Right lobe of liver (tissue), 6 donors: Measurements from ENCODE around the gene METTL5. TPM values are rescaled to one million over a fixed set of nuclear protein-coding genes. Genes with fewer than 3 reads are reported as not detected.
A peak's percentile ranks its signal among the peaks of the same experiment; 100 is the strongest.
"Not testable (repeated sequence)": the region's sequence is repeated elsewhere in the genome, so short reads cannot be mapped to it uniquely, and the experiment has no call there.

ENCODE experiments used
- ATAC-seq, 4 donors: fragments of 200-7000 bp; cut with Tn5 transposase; one replicate each; pipeline ENCODE4 v1.9.1; 2020; ENCODE audit warnings: mild to moderate bottlenecking in 4 of 4, moderate library complexity in 4 of 4
- DNase-seq, 3 donors: peaks; one replicate each; pipeline ENCODE4 v3.0.0-alpha.2; 2020
- H3K27ac ChIP-seq, 3 donors: fragments of 200-600 bp; one replicate each; pipeline ENCODE4 v1.8.0; 2022
- H3K27me3 ChIP-seq, 2 donors: fragments of 200-600 bp; one replicate each; pipeline ENCODE4 v1.8.0; 2022
- H3K36me3 ChIP-seq, 4 donors: fragments of 200-600 bp; sonication (generic) in 1 of 4; one replicate each; pipeline versions ENCODE4 v1.5.1 to v1.8.0; 2017 to 2022; ENCODE audit warnings: control low read depth in 1 of 4
- H3K4me1 ChIP-seq, 4 donors: fragments of 200-600 bp; sonication (generic) in 1 of 4; one replicate each; pipeline versions ENCODE4 v1.5.1 to v1.8.0; 2017 to 2022; ENCODE audit warnings: control low read depth in 1 of 4
- H3K4me3 ChIP-seq, 3 donors: fragments of 200-600 bp; one replicate each; pipeline ENCODE4 v1.8.0; 2022
- H3K9me3 ChIP-seq, 4 donors: fragments of 200-600 bp; sonication (generic) in 1 of 4; one replicate each; pipeline versions ENCODE4 v1.5.1 to v1.8.0; 2017 to 2022; ENCODE audit warnings: control low read depth in 1 of 4
- POLR2A ChIP-seq: fragments of 450-650 bp; IDR thresholded peaks from one replicate; pipeline ENCODE4 v1.6.1; 2017; ENCODE audit warnings: antibody characterized with exemption, mild to moderate bottlenecking
- WGBS: methylation state at CpG from one replicate; pipeline ENCODE4 v1.1.6; 2018; ENCODE audit warnings: low coverage, low lambda C conversion rate; ENCODE audit not compliant: insufficient coverage; ENCODE audit errors: missing lambda C conversion rate; 5-methylcytosine and 5-hydroxymethylcytosine counted together
- intact Hi-C, 2 donors: fragments of 100-400 bp; cut with DNase I; formaldehyde crosslinking; loops; one replicate each; pipeline versions ENCODE4 v1.11.2 to v1.14.1; 2022
- long read RNA-seq: library from polyadenylated mRNA; unstranded; transcript quantifications from one replicate; pipeline ENCODE4 v2.0.0, GENCODE V29; 2019
- total RNA-seq, 6 experiments: library from RNA; depleted of rRNA in 2 of 6; stranded (reverse); fragments of >200 nt in 2 of 6; fragmentation: NEBNext Ultra II Directional in 3 of 6; extraction: Animal tissue kit (Norgen Biotek cat#: 25700) in 3 of 6; gene quantifications; one replicate each; pipeline versions ENCODE4 v1.1.0 to v1.2.4, GENCODE V29; 2016 to 2023
- TF ChIP-seq, protein P1 (sequence below), 4 donors: fragments of 200-600 bp in 3 of 4; fragments of 450-650 bp in 1 of 4; IDR thresholded peaks; one replicate each; pipeline versions ENCODE4 v1.5.1 to v1.8.0; 2016 to 2022; ENCODE audit warnings: antibody characterized with exemption in 4 of 4, mild to moderate bottlenecking in 2 of 4
- donor health status: DM: no; HTN: yes; CAD: no.
- donor health status: DM: no; HTN: no; CAD: no.
- donor health status: DM: no; HTN: no; CAD: no.
- donor health status: DM: no; HTN: yes; CAD: no.
- donor health status: DM: no; HTN: yes; CAD: no.

Gene METTL5
- total RNA-seq = 10 to 100 TPM; 18.4 to 26.7 (median 20.7) TPM
- long read RNA-seq, transcript METTL5-206 (8 exons, 880 nt) = major isoform, 7 of 15 reads
- long read RNA-seq, partial matches to known transcripts = 1 of 15 reads
- long read RNA-seq, other reads (novel, unspliced or antisense) = 4 of 15 reads

DNA sequence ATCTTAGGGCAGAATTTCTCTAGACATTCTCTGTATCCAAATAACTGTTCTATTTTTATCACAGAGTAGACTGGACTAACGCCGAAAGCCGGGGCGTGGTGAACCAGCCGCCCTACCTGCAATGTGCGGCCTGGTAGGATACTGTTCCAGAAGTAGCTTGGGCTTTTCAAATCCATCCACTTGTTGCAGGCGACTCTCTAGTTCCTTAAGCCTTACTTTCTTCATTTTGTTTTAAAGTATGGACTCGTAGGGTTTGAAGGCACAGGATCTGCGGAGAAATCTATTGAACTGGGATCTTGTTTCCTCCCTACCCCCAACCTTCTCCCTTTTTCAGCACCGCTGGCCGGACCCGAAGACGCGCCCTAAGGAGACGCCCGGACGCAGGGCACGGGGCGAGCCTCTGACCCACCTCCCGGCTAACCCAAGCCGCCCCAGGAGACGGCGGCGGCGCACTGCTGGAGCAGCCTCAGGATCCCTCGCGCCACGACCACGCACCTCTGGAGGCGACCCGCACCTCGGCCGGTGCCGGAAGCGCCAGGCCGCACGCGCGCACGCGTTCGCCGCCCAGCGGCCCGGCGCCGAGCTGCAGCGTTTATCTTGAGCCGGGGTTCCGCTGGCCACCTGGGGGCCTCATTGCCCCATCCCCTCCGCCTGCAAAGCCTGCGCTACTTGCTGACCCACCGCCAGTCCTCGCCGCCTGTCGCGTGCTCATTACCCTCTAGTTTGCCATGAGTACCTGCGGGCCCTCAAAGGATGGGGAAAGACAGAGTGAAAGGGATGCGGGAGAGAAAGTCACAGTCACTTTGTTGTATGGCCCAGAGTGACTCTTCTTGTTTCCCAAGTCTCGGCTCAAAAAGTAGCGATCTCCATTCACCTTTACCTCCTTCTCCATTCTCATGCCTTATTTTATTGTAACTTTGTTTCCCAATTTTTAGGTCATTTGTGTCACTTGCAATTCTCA, at the start of gene METTL5:
TSS of gene METTL5 (minus strand) at position 533 of the 961 bp plus-strand sequence. CDS start at position 225, 308 bp downstream.
- TF ChIP-seq, protein P1, sequence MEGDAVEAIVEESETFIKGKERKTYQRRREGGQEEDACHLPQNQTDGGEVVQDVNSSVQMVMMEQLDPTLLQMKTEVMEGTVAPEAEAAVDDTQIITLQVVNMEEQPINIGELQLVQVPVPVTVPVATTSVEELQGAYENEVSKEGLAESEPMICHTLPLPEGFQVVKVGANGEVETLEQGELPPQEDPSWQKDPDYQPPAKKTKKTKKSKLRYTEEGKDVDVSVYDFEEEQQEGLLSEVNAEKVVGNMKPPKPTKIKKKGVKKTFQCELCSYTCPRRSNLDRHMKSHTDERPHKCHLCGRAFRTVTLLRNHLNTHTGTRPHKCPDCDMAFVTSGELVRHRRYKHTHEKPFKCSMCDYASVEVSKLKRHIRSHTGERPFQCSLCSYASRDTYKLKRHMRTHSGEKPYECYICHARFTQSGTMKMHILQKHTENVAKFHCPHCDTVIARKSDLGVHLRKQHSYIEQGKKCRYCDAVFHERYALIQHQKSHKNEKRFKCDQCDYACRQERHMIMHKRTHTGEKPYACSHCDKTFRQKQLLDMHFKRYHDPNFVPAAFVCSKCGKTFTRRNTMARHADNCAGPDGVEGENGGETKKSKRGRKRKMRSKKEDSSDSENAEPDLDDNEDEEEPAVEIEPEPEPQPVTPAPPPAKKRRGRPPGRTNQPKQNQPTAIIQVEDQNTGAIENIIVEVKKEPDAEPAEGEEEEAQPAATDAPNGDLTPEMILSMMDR (IDR thresholded peaks at IDR 0.05) = peak; percentile 98 to 99 (median 99)
- TF ChIP-seq POLR2A = peak; percentile 72
- Histone ChIP-seq H3K27me3 (no peaks in the 10 kb centered on the region), H3K4me3 (peak within 1 kb of the TSS; percentile 70 to 93 (median 84)), H3K27ac (peak within 1 kb of the TSS; percentile 16 to 69 (median 64)), H3K36me3 (no peaks in the 10 kb centered on the region), H3K4me1 (peaks cover 0 to 20% (median 7%) of the 10 kb centered on the region in 4 donors), H3K9me3 (no peaks in the 10 kb centered on the region)
- ATAC-seq (peak; percentile 82 to 89 (median 86)), DNase-seq (peak; percentile 88 to 90 (median 88))
- 5% methylated on average over 19 of the region's 61 CpGs for WGBS
- intact Hi-C loops = no loop called here

DNA sequence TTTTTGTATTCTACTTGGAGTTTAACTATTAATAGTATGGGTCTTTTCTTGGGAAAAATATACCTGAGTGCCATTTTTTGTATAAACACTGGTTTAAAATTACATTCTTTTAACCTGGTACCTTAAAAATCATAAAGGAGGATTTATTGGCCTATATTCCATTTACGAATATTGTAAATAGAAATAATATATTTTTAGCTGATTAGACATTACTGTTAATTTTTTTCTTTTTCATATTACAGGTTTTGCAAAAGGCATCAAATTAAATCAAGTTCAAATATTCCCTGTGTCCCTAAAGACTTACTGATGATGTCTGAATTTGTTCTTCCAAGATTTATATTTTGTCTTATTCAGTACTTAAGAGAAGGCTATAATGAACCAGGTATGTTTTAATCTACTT, 47.3 kb upstream of the METTL5 start:
- ATAC-seq = no peak
- no peak overlapping the region for H3K27ac ChIP-seq
- no peak for DNase-seq
- H3K27me3 ChIP-seq = no peaks in the 10 kb centered on the region
- no peaks in the 10 kb centered on the region for H3K9me3 ChIP-seq
- no peak overlapping the region for H3K4me3 ChIP-seq
- TF ChIP-seq, protein P1 (IDR thresholded peaks at IDR 0.05) = no peak
- TF ChIP-seq POLR2A = no peak
- H3K4me1 ChIP-seq = no peaks in the 10 kb centered on the region
- 90% methylated on average over 1 of the region's 1 CpG for WGBS
- intact Hi-C loops = no loop called here
- H3K36me3 ChIP-seq = peaks cover 0 to 11% (median 0%) of the 10 kb centered on the region in 4 donors

DNA sequence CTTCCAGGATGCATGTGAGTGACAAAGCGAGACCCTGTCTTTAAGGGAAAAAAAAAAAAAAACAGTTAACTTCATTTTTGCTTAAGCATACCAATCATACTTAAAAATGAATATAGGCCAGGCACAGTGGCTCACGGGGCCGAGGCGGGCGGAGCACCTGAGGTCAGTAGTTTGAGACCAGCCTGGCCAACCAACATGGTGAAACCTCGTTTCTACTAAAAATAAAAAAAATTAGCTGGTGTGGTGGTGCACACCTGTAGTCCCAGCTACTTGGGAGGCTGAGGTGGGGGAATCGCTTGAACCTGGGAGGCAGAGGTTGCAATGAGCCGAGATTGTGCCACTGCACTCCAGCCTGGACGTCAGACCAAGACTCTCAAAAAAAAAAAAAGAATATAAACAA, 46.7 kb upstream of the METTL5 start:
- H3K27me3 ChIP-seq, intact Hi-C loops, DNase-seq, H3K27ac ChIP-seq, H3K4me3 ChIP-seq, H3K4me1 ChIP-seq, ATAC-seq, H3K9me3 ChIP-seq, H3K36me3 ChIP-seq: not testable (repeated sequence)
- 79% methylated on average over 6 of the region's 9 CpGs for WGBS

DNA sequence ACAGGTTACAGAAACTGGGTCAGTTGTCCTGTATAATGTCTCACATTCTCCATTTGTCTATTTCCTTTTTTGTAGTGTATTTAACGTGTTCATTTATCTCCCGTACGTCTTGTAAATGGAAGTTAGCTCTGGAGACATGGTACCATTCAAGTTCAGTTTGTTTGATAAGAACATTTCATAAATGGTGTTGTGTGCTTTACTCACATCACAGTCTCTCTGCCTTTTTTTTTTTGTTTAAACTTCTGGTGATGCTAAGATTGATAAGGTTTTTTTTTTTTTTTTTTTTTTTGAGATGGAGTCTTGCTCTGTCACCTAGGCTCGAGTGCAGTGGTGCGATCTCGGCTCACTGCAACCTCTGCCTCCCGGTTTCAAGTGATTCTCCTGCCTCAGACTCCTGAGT, 44.2 kb upstream of the METTL5 start:
- H3K36me3 ChIP-seq = no peaks in the 10 kb centered on the region
- H3K4me1 ChIP-seq = no peaks in the 10 kb centered on the region
- WGBS = 91% methylated on average over 7 of the region's 7 CpGs
- ATAC-seq = no peak
- H3K9me3 ChIP-seq = no peaks in the 10 kb centered on the region
- no peak for DNase-seq
- H3K27ac ChIP-seq = no peak overlapping the region
- no peak overlapping the region for H3K4me3 ChIP-seq
- intact Hi-C loops = no loop called here
- TF ChIP-seq, protein P1 (IDR thresholded peaks at IDR 0.05) = no peak
- TF ChIP-seq POLR2A = no peak
- no peaks in the 10 kb centered on the region for H3K27me3 ChIP-seq

DNA sequence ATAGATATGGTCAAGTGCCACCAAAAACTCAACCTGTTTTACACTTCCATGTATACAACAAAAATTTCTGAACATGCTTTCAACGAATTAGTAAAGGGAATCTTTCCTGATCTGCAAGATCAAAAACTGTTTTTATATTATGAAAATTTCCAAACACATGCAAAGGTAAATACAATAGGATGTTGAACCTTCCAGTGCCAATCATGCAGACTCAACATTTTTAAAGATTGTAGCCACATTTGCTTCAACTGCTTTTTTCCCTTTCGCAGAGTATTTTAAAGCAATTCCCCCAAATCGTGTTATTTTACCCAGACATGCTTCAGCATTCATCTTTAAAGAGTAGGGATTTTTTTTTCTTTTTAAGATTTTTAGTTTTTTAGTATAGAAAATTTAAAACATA, 42.9 kb upstream of the METTL5 start:
- no peak for DNase-seq
- no peaks in the 10 kb centered on the region for H3K4me1 ChIP-seq
- H3K27ac ChIP-seq = no peak overlapping the region
- H3K9me3 ChIP-seq = no peaks in the 10 kb centered on the region
- H3K27me3 ChIP-seq = no peaks in the 10 kb centered on the region
- H3K4me3 ChIP-seq = no peak overlapping the region
- WGBS = 81% methylated on average over 3 of the region's 3 CpGs
- ATAC-seq = no peak
- TF ChIP-seq, protein P1 (IDR thresholded peaks at IDR 0.05) = no peak
- no peak for TF ChIP-seq POLR2A
- H3K36me3 ChIP-seq = no peaks in the 10 kb centered on the region
- intact Hi-C loops = no loop called here

DNA sequence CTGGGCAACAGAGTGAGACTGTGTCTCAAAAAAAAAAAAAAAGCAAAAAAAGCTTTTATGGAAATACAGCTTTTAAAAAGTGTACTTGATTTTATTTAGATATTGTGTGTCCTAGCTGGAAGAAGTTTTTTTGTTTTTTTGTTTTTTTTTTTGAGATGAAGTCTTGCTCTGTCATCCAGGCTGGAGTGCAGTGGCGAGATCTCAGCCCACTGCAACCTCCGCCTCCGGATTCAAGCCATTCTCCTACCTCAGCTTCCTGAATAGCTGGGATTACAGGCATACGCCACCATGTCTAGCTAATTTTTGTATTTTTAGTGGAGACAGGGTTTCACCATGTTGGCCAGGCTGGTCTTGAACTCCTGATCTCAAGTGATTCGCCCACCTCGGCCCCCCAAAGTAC, 41.5 kb upstream of the METTL5 start:
- intact Hi-C loops, H3K36me3 ChIP-seq, H3K27ac ChIP-seq, H3K9me3 ChIP-seq, H3K27me3 ChIP-seq, ATAC-seq, H3K4me3 ChIP-seq, DNase-seq, H3K4me1 ChIP-seq: not testable (repeated sequence)
- WGBS = 100% methylated on average over 5 of the region's 6 CpGs
